Stromal cell of bone marrow (primary cell): Measurements from ENCODE around the gene FAR2.
A peak's percentile ranks its signal among the peaks of the same experiment; 100 is the strongest.

Experiments used
- DNase-seq: peaks from one replicate; pipeline ENCODE4 v3.0.0-alpha.2; 2012; ENCODE audit warnings: low read depth

Gene FAR2

DNA sequence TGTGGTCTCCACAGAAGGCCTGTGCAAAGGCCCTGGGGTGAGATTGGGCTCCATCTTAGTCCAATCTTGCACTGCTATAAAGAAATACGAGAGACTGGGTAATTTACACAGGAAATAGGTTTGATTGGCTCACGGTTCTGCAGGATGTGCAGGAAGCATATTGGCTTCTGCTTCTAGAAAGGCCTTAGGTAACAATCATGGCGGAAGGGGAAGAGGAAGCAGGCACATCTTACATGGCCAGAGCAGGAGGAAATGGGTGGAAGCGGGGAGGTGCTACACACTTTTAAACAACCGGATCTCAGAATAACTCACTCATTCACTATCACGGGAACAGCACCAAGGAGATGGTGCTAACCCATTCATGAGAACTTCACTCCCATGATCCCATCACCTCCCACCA, 55.4 kb downstream of the FAR2 start:
- DNase-seq, result no peak

GRCh38 chr12:29207120-29207519, 58.0 kb downstream of the FAR2 start:
- no peak for DNase-seq

GRCh38 chr12:29208060-29208459, 59.0 kb downstream of the FAR2 start:
- DNase-seq, result no peak

GRCh38 chr12:29208936-29209701, 60.0 kb downstream of the FAR2 start:
- DNase-seq, result no peak

- no peak for DNase-seq
Measured at GRCh38 chr12:29211696-29212095, 62.6 kb downstream of the FAR2 start.

DNA sequence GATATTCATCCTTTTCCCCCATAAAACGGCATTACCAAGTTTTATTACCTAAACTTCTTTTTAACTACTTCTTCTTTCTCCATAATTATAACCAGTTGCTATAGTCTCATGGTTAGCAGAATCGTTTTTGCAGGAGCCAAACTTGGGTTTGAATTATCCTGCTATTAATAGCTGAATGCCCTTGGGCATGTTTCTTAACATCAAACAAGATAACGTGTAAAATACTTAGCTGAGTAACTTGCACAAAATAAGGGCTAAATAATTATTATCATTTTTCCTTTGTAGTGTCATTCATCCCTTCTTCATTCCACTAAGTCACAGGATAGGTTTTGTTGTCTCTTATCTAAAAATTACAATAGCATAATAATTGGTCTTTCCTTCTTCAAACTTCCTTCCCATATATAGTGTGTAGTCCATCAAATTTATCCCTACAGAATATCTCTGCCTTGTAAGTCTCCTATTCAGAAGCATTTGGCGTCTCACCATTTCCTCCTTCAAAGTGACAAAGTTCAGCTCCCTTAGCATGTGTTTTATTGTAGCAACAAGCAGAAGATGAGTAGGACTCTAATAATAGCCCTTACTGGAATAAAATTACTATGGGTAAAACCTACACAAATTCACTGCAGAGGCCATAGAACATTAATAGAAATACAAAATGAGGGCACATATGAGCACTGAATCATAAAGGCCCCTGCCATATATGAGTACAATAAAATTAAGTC, 63.8 kb downstream of the FAR2 start:
- DNase-seq, result no peak

- no peak for DNase-seq
Measured at GRCh38 chr12:29216266-29216665, 67.2 kb downstream of the FAR2 start.

GRCh38 chr12:29216797-29217575, 67.9 kb downstream of the FAR2 start:
- DNase-seq, result peak; percentile 82

DNA sequence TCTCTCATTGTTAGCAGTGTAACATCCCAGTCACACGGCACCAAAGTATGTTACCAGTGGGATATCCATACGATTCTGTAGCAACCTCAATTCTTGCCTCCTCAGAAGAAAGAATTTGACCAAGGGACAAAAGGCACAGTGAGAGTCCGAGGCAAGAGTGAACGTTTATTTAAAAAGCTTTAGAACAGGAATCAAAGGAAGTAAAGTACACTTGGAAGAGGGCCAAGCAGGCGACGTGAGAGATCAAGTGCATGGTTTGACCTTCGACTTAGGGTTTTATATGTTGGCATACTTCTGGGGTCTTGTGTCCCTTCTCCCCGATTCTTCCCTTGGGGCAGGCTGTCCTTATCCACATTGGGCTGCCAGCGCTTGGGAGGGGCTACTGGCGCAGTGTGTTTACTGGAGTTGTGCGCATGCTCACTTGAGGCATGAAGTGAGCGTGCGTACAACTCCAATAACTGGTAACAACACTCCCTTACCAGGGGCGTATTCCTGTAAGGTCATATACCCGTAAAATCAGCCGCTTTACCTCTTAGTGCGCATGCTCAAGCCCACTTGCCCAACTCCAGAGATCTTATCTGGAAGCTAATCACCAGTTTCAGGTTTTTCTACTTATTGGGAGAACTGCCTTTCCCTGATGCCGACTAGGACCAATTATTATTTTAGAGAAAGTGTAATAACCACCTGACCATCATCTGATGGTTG, 71.7 kb downstream of the FAR2 start:
- DNase-seq, result no peak

DNA sequence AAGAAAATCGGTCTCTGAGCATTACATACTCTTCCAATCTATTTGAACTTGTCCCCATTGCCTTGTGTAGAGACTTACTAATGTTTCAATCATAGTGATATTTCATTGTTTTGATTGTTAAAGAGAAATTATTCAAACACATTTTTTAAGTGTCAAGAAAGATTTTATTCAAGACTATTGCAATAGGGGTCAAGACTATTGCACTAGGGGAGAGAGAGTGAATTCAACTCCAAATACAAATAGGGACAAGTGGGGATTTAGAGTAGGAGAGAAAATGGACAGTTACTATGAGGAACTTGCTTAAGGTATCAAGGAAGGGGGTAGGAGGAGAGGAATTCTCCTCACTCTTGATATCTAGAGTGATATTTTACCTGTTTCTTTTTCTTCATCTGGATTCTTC, 73.1 kb downstream of the FAR2 start:
- no peak for DNase-seq

DNA sequence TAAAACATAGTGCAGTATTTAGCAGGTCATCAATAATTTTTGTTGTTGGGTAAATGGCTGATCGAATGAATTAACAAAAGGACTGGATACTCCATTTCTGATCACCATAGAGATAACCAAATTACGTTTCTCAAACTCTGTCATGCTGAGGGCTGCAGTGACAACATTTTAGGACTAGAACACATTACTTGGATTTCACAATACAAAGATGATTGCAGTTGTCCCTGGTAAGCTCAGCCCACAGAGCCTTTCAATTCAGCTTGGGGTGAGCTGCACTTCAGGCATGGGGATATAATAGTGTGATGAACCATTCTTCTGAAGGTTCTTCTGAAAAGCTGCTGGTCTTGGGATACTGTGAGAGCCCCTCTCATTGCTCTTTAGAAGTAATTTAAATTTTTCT, 74.3 kb downstream of the FAR2 start:
- DNase-seq, result no peak

- DNase-seq, result no peak
Measured at GRCh38 chr12:29223956-29224543, 75.0 kb downstream of the FAR2 start.

- no peak for DNase-seq
Measured at GRCh38 chr12:29224572-29224971, 75.5 kb downstream of the FAR2 start.

GRCh38 chr12:29225834-29226233, 76.8 kb downstream of the FAR2 start:
- DNase-seq, result no peak

GRCh38 chr12:29226616-29227015, 77.5 kb downstream of the FAR2 start:
- DNase-seq, result no peak

DNA sequence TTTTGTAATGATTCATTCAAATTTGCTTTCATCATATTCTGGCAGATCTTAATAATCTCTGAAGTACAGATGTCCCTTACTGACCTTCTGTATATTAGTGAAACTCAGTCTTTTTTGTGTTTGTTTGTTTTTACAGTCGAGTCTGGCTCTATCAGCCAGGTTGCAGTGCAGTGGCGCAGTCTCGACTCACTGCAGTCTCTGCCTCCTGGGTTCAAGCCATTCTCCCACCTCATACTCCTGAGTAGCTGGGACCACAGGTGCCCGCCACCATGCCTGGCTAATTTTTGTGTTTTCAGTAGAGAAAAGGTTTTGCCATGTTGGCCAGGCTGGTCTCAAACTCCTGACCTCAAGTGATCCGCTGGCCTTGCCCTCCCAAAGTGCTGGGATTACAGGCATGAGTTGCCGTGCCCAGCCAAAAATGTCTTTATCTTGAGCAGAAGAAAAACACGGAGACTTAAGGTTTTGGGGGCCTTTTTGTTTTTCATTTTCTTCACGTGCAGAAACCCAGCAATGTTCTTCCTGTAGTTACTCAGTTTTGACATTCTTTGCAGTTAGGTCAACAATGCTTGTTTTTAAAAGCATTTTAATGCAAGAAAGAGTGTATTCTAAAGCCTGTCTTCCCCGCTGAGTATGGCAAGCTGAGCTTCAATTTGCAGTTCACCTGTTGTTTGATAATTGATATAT, 79.5 kb downstream of the FAR2 start:
- no peak for DNase-seq

DNA sequence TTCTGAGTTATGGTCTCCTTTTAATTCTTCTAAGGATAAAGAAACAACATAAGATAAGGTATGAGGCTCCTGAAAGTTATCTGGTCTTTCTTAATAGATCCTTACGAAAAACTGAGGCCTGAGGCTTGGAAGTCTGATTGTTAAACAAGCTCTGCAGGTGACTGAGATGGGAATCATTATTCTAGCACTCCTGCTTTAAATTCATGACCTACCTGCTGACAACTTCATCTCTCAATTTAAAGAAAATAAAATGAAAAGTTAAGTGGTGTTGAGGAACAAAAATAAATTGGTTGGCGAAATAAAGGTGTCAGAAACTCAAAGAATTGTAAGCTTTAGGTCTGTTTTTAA, 80.1 kb downstream of the FAR2 start:
- DNase-seq, result no peak

GRCh38 chr12:29229937-29230336, 80.9 kb downstream of the FAR2 start:
- no peak for DNase-seq

DNA sequence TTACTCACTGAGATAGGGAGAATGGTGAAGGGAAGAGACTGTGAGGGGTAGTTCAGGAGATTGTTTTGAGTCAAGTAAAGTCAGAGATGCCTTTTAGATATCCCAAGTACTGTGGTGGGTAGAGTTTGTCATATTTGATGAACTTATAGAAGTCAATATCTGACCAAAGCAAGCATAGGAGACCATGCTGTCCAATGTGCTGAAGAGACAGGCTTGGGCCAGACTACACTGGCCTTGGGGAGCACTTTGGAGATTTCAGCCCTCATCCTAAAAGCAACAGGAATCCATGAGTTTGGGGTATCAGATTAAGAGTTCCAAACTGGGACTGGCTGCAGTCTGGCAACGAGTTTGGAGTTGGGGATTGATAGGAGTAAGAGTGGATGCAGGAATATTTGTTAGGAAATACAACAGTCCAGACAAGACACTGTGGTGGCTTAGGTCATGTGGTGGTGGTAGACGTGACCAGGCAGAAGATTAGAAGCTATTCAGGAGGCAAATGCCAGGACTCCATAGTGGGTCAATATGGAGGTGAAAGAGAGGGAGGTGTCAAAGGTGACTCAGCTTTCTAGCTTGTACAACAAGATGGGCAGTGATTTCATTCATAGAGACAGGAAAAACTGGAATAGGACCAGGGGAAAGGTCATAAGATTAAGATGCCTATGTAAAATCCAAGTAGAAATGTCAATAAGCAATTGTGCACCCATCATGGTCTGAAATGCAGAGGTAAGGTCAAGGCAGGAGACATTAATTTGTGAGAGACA, 81.9 kb downstream of the FAR2 start:
- no peak for DNase-seq

DNA sequence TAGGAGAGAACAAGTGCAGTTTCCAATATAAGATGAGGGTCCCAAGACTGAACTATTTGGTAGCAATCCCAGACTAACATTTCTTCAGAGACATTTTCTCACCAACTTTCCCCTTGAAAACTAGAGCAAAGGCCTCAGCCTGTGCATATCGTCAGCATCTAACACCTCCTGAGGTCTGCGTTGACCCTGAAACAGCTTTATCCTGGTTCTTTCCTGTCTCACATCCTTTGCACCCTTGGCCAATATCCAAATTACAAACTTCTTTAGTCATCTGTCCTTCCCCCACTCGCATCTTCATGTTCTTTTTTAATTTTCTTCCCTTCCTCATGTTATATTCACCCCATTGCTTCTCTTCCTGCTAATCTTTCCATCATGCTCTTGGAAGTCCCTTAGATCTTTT, 83.0 kb downstream of the FAR2 start:
- no peak for DNase-seq

DNA sequence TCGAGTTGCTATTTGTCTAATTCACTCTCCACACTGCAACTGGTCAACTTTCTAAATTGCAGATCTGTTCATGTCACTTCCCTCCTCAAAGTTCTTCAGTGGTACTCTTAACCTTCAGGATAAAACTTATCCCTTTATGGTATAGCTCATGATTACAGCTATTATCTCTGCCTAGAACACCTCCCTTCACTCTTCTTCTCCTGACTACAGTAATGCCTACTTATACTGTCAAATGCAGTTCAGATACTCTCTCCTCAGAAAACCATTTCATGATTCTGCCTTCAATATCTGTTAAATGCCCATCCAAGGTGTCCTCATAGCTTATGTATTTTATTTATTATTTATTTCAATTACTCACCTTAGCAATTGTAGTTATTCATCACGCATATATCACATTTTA, 85.5 kb downstream of the FAR2 start:
- DNase-seq, result no peak
